ENCODE data around the gene GRM5.
A peak's percentile ranks its signal among the peaks of the same experiment; 100 is the strongest.
"Not testable (repeated sequence)": the region's sequence is repeated elsewhere in the genome, so short reads cannot be mapped to it uniquely, and the experiment has no call there.

GRM5 gene

GRCh38 chr11:88961621-88962020, 104.2 kb downstream of the GRM5 start:
- DNase-seq = not testable (repeated sequence)

GRCh38 chr11:88959857-88960256, 105.9 kb downstream of the GRM5 start:
- not testable (repeated sequence) for DNase-seq

- DNase-seq = no peak
These were observed 114.8 kb downstream of the GRM5 start for GRCh38 chr11:88950975-88951374.

GRCh38 chr11:88948908-88949307, 116.9 kb downstream of the GRM5 start:
- not testable (repeated sequence) for DNase-seq

GRCh38 chr11:88947843-88948572, 117.8 kb downstream of the GRM5 start:
- not testable (repeated sequence) for DNase-seq

GRCh38 chr11:88929665-88930064, 136.1 kb downstream of the GRM5 start:
- DNase-seq = not testable (repeated sequence)

- not testable (repeated sequence) for DNase-seq
These were observed 148.7 kb downstream of the GRM5 start for GRCh38 chr11:88917065-88917464.

- DNase-seq = no peak
These were observed 156.3 kb downstream of the GRM5 start for GRCh38 chr11:88909500-88909899.

- DNase-seq = not testable (repeated sequence)
These were observed 164.3 kb downstream of the GRM5 start for GRCh38 chr11:88901436-88901835.

GRCh38 chr11:88888855-88889254, 176.9 kb downstream of the GRM5 start:
- DNase-seq = not testable (repeated sequence)

GRCh38 chr11:88886796-88887195, 179.0 kb downstream of the GRM5 start:
- no peak for DNase-seq

GRCh38 chr11:88882800-88883199, 183.0 kb downstream of the GRM5 start:
- not testable (repeated sequence) for DNase-seq

- peak; percentile 77 for DNase-seq
These were observed 204.2 kb downstream of the GRM5 start for GRCh38 chr11:88861618-88862017.

- not testable (repeated sequence) for DNase-seq
These were observed 205.4 kb downstream of the GRM5 start for GRCh38 chr11:88860431-88860830.

- DNase-seq = not testable (repeated sequence)
These were observed 211.8 kb downstream of the GRM5 start for GRCh38 chr11:88853963-88854362.

GRCh38 chr11:88851547-88851946, 214.2 kb downstream of the GRM5 start:
- DNase-seq = not testable (repeated sequence)

- not testable (repeated sequence) for DNase-seq
These were observed 216.0 kb downstream of the GRM5 start for GRCh38 chr11:88849773-88850172.

- DNase-seq = no peak
These were observed 216.4 kb downstream of the GRM5 start for GRCh38 chr11:88849368-88849767.

GRCh38 chr11:88846266-88846665, 219.5 kb downstream of the GRM5 start:
- not testable (repeated sequence) for DNase-seq

GRCh38 chr11:88844941-88845340, 220.8 kb downstream of the GRM5 start:
- not testable (repeated sequence) for DNase-seq

- DNase-seq = not testable (repeated sequence)
These were observed 221.9 kb downstream of the GRM5 start for GRCh38 chr11:88843766-88844426.

- DNase-seq = not testable (repeated sequence)
These were observed 227.6 kb downstream of the GRM5 start for GRCh38 chr11:88838139-88838538.

- not testable (repeated sequence) for DNase-seq
These were observed 230.1 kb downstream of the GRM5 start for GRCh38 chr11:88835709-88836108.

- DNase-seq = no peak
These were observed 234.4 kb downstream of the GRM5 start for GRCh38 chr11:88831303-88831890.
